GM18868 (cell line): ENCODE measurements around the gene CALN1.
A peak's percentile ranks its signal among the peaks of the same experiment; 100 is the strongest.
"Not testable (repeated sequence)": the region's sequence is repeated elsewhere in the genome, so short reads cannot be mapped to it uniquely, and the experiment has no call there.

ENCODE experiments used
- ATAC-seq: cut with Tn5 transposase; IDR thresholded peaks from one replicate; pipeline ENCODE4 v1.9.1; 2021; ENCODE audit warnings: mild to moderate bottlenecking, moderate library complexity; ENCODE audit not compliant: unreplicated experiment

The CALN1 gene

GRCh38 chr7:71766016-71766415, 646.1 kb downstream of the CALN1 start:
- ATAC-seq, result no peak

GRCh38 chr7:71761336-71761735, 650.8 kb downstream of the CALN1 start:
- ATAC-seq, result no peak

GRCh38 chr7:71754828-71755227, 657.3 kb downstream of the CALN1 start:
- no peak for ATAC-seq

GRCh38 chr7:71753956-71754664, 658.0 kb downstream of the CALN1 start:
- ATAC-seq, result no peak

- no peak for ATAC-seq
Observed at GRCh38 chr7:71753236-71753635, 658.9 kb downstream of the CALN1 start.

GRCh38 chr7:71752171-71752935, 659.8 kb downstream of the CALN1 start:
- peak; percentile 86 for ATAC-seq

GRCh38 chr7:71750290-71750689, 661.8 kb downstream of the CALN1 start:
- no peak for ATAC-seq

GRCh38 chr7:71746006-71746405, 666.1 kb downstream of the CALN1 start:
- no peak for ATAC-seq

GRCh38 chr7:71740174-71740560, 672.0 kb downstream of the CALN1 start:
- no peak for ATAC-seq

- no peak for ATAC-seq
Observed at GRCh38 chr7:71739520-71740173, 672.5 kb downstream of the CALN1 start.

- ATAC-seq, result not testable (repeated sequence)
Observed at GRCh38 chr7:71737931-71738540, 674.1 kb downstream of the CALN1 start.

GRCh38 chr7:71735961-71736556, 676.1 kb downstream of the CALN1 start:
- ATAC-seq, result peak; percentile 67

GRCh38 chr7:71733107-71733870, 678.8 kb downstream of the CALN1 start:
- ATAC-seq, result no peak

GRCh38 chr7:71731740-71732139, 680.4 kb downstream of the CALN1 start:
- no peak for ATAC-seq
